GM12891 (cell line): ENCODE results near the gene ATF1.

Experiments used
- PAX5 ChIP-seq: IDR thresholded peaks from 2 replicates; pipeline ENCODE4 v1.6.1; 2011; ENCODE audit warnings: low read length, moderate library complexity, mild to moderate bottlenecking; ENCODE audit not compliant: insufficient read depth, severe bottlenecking
- POLR2A ChIP-seq: IDR thresholded peaks from 2 replicates; pipeline ENCODE4 v1.6.1; 2011; ENCODE audit warnings: low read depth, low read length, control low read depth
- POLR2AphosphoS5 ChIP-seq: IDR thresholded peaks from 2 replicates; pipeline ENCODE4 v1.6.1; 2011; ENCODE audit warnings: low read depth, low read length, control low read depth
- TAF1 ChIP-seq: IDR thresholded peaks from 2 replicates; pipeline ENCODE4 v1.6.1; 2011; ENCODE audit warnings: low read depth, low read length, control low read depth

GRCh38 chr12:50765095-50765911, 1.4 kb downstream of the ATF1 start:
- TF ChIP-seq POLR2A (no peak), TAF1 (no peak), POLR2AphosphoS5 (no peak), PAX5 (no peak)
